ENCODE results near the gene PDE4D. TPM values are rescaled to one million over a fixed set of nuclear protein-coding genes. Genes with fewer than 3 reads are reported as not detected.

The PDE4D gene
- total RNA-seq, 1 experiment from 2014 or later, result 2.1 TPM

DNA sequence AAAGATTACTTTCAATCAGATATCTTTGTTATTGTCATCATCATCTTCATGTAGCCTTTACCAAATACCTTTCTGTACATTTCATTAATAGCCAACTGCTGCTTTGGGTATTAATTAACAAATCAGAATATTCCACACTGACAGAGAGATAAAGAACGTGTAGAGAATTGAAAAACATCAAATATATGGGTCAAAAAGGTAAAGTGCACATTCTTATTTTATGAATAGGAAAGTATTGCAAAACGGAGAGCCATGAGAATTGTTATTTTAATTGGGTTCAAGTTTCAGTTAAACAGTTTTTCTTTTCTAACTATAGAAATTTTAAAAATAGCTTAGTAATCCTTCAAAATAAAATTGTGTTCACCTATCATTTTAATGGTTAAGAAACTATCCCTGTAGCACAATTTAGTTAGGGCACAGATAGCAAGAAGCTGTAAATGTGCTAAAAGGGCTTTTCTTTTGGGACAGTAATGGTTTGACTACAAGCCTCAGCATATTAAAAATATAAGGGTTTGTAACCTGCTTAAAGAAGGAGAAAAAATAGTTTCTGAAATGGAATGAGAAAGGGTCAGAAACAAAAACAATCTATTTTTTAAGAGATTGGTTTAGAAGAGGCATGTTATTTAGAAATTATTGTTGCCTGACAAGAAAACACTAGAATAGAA is 62.9 kb downstream of the PDE4D start:
- H2AFZ ChIP-seq (ENCODE audit: low read length), result no peak overlapping the region
- no peak overlapping the region for H2BK20ac ChIP-seq (ENCODE audit: low read depth, low read length, poor library complexity, severe bottlenecking)
- no peak overlapping the region for H4K91ac ChIP-seq (ENCODE audit: insufficient read length, low read depth, low read length)
- no peaks in the 10 kb centered on the region for H4K20me1 ChIP-seq (ENCODE audit: control insufficient read depth, insufficient read depth, insufficient read length)
- no peaks in the 10 kb centered on the region for H3K4me1 ChIP-seq (ENCODE audit: insufficient read depth, low read length)
- no peak overlapping the region for H2BK12ac ChIP-seq (ENCODE audit: insufficient read length, low read depth, low read length)
- no peak overlapping the region for H2BK15ac ChIP-seq (ENCODE audit: low read depth, low read length)
- no peaks in the 10 kb centered on the region for H3K79me2 ChIP-seq (ENCODE audit: insufficient read depth, low read length)
- H3K56ac ChIP-seq (ENCODE audit: insufficient read length, low read depth, low read length), result no peak overlapping the region
- no peak overlapping the region for H3K14ac ChIP-seq (ENCODE audit: insufficient read depth, low read length)
- no peak overlapping the region for H3K23ac ChIP-seq (ENCODE audit: insufficient read length, low read depth, low read length)
- Mint-ChIP-seq H3K27me3 (ENCODE audit: low read depth) (no peaks in the 10 kb centered on the region), H3K9me3 (no peaks in the 10 kb centered on the region), H3K36me3 (ENCODE audit: insufficient read depth in 1 of 3, low read depth in 3 of 3) (no peaks in the 10 kb centered on the region), H3K4me1 (peaks cover 14 to 25% of the 10 kb centered on the region in 2 experiments), H3K27ac (no peak overlapping the region), H3K4me3 (no peak overlapping the region)
- H3K79me1 ChIP-seq (ENCODE audit: insufficient read depth, low read depth, low read length, poor library complexity, severe bottlenecking), result no peaks in the 10 kb centered on the region
- no peak overlapping the region for H2BK5ac ChIP-seq (ENCODE audit: insufficient read length, low read length)
- WGBS (ENCODE audit: extremely low coverage, insufficient read length, low lambda C conversion rate), result no CpG with 5 or more reads among the region's 2 CpGs
- no peak overlapping the region for H2BK120ac ChIP-seq (ENCODE audit: low read depth, low read length, poor library complexity, severe bottlenecking)
- TF ChIP-seq, protein P1, sequence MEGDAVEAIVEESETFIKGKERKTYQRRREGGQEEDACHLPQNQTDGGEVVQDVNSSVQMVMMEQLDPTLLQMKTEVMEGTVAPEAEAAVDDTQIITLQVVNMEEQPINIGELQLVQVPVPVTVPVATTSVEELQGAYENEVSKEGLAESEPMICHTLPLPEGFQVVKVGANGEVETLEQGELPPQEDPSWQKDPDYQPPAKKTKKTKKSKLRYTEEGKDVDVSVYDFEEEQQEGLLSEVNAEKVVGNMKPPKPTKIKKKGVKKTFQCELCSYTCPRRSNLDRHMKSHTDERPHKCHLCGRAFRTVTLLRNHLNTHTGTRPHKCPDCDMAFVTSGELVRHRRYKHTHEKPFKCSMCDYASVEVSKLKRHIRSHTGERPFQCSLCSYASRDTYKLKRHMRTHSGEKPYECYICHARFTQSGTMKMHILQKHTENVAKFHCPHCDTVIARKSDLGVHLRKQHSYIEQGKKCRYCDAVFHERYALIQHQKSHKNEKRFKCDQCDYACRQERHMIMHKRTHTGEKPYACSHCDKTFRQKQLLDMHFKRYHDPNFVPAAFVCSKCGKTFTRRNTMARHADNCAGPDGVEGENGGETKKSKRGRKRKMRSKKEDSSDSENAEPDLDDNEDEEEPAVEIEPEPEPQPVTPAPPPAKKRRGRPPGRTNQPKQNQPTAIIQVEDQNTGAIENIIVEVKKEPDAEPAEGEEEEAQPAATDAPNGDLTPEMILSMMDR (conservative IDR thresholded peaks at IDR 0.05), result no peak
- H3K9ac ChIP-seq (ENCODE audit: extremely low read depth, insufficient read length, low read length), result no peak overlapping the region
- H3K27me3 ChIP-seq (ENCODE audit: insufficient read depth, low read length), result no peaks in the 10 kb centered on the region
- H3K27ac ChIP-seq (ENCODE audit: insufficient read length, low read depth, low read length), result no peak overlapping the region
- no peak overlapping the region for H3K4me2 ChIP-seq (ENCODE audit: insufficient read depth, insufficient read length, low read length)
- no peak overlapping the region for H4K8ac ChIP-seq (replicated peaks; ENCODE audit: insufficient read length, low read depth, low read length)
- H4K5ac ChIP-seq (ENCODE audit: insufficient read length, low read depth, low read length), result no peak overlapping the region
- H3K9me3 ChIP-seq (ENCODE audit: control insufficient read depth, low read depth, low read length), result no peaks in the 10 kb centered on the region
- no peak for DNase-seq
- no peak overlapping the region for H3T11ph ChIP-seq (ENCODE audit: low read length)
- H2AK5ac ChIP-seq (ENCODE audit: insufficient read length, low read length), result no peak overlapping the region
- no peak overlapping the region for H3K4ac ChIP-seq (ENCODE audit: low read depth, low read length)
- H3K23me2 ChIP-seq (ENCODE audit: insufficient read length, low read depth, low read length, poor library complexity, severe bottlenecking), result no peaks in the 10 kb centered on the region
- no peak overlapping the region for H3K18ac ChIP-seq (ENCODE audit: insufficient read length, low read depth, low read length)
